ENCODE data around the gene PARP15. TPM values are rescaled to one million over a fixed set of nuclear protein-coding genes. Genes with fewer than 3 reads are reported as not detected.

PARP15 gene
- total RNA-seq, 1 donor from 2014 or later = 0.55 TPM

- H3K36me3 Mint-ChIP-seq (ENCODE audit: insufficient read depth) = no peaks in the 10 kb centered on the region
- no peak overlapping the region for H3K27ac Mint-ChIP-seq
- no peak for DNase-seq (ENCODE audit: low spot score, unreplicated experiment)
These were observed 43.7 kb downstream of the PARP15 start for GRCh38 chr3:122621112-122621511.

GRCh38 chr3:122623031-122623829, 45.8 kb downstream of the PARP15 start:
- no peak for TF ChIP-seq CTCF (IDR thresholded peaks at IDR 0.05; ENCODE audit: unreplicated experiment)
- no peak for DNase-seq (ENCODE audit: low spot score, unreplicated experiment)
- no peaks in the 10 kb centered on the region for H3K36me3 Mint-ChIP-seq (ENCODE audit: insufficient read depth)
- H3K4me3 Mint-ChIP-seq (ENCODE audit: low read depth) = no peak overlapping the region
- peaks cover 3% of the 10 kb centered on the region for H3K4me1 Mint-ChIP-seq (ENCODE audit: low read depth)
- H3K9me3 Mint-ChIP-seq (ENCODE audit: low read depth) = no peaks in the 10 kb centered on the region
- peaks cover 8% of the 10 kb centered on the region for H3K27me3 Mint-ChIP-seq
- H3K27ac Mint-ChIP-seq = no peak overlapping the region

More at GRCh38 chr3:122621112-122621511, 43.7 kb downstream of the PARP15 start:
- H3K4me1 Mint-ChIP-seq (ENCODE audit: low read depth) = no peaks in the 10 kb centered on the region
- TF ChIP-seq CTCF (IDR thresholded peaks at IDR 0.05; ENCODE audit: unreplicated experiment) = no peak
- H3K4me3 Mint-ChIP-seq (ENCODE audit: low read depth) = no peak overlapping the region
- H3K9me3 Mint-ChIP-seq (ENCODE audit: low read depth) = no peaks in the 10 kb centered on the region
- H3K27me3 Mint-ChIP-seq = peaks cover 8% of the 10 kb centered on the region

- no peak overlapping the region for H3K4me3 Mint-ChIP-seq (ENCODE audit: low read depth)
- H3K36me3 Mint-ChIP-seq (ENCODE audit: insufficient read depth) = no peaks in the 10 kb centered on the region
- H3K9me3 Mint-ChIP-seq (ENCODE audit: low read depth) = no peaks in the 10 kb centered on the region
- H3K4me1 Mint-ChIP-seq (ENCODE audit: low read depth) = peaks cover 3% of the 10 kb centered on the region
- no peak for DNase-seq (ENCODE audit: low spot score, unreplicated experiment)
- H3K27ac Mint-ChIP-seq = no peak overlapping the region
- no peak for TF ChIP-seq CTCF (IDR thresholded peaks at IDR 0.05; ENCODE audit: unreplicated experiment)
- H3K27me3 Mint-ChIP-seq = peaks cover 4% of the 10 kb centered on the region
These were observed 49.2 kb downstream of the PARP15 start for GRCh38 chr3:122626515-122627180.

- DNase-seq (ENCODE audit: low spot score, unreplicated experiment) = no peak
- H3K27me3 Mint-ChIP-seq = peaks cover 4% of the 10 kb centered on the region
- no peaks in the 10 kb centered on the region for H3K9me3 Mint-ChIP-seq (ENCODE audit: low read depth)
- no peaks in the 10 kb centered on the region for H3K36me3 Mint-ChIP-seq (ENCODE audit: insufficient read depth)
- no peak overlapping the region for H3K27ac Mint-ChIP-seq
- TF ChIP-seq CTCF (IDR thresholded peaks at IDR 0.05; ENCODE audit: unreplicated experiment) = no peak
- peaks cover 3% of the 10 kb centered on the region for H3K4me1 Mint-ChIP-seq (ENCODE audit: low read depth)
- H3K4me3 Mint-ChIP-seq (ENCODE audit: low read depth) = no peak overlapping the region
These were observed 49.9 kb downstream of the PARP15 start for GRCh38 chr3:122627301-122627700.

- Mint-ChIP-seq H3K9me3 (ENCODE audit: low read depth) (no peaks in the 10 kb centered on the region), H3K27me3 (no peaks in the 10 kb centered on the region), H3K4me1 (ENCODE audit: low read depth) (peaks cover 3% of the 10 kb centered on the region), H3K4me3 (ENCODE audit: low read depth) (no peak overlapping the region), H3K36me3 (ENCODE audit: insufficient read depth) (no peaks in the 10 kb centered on the region), H3K27ac (no peak overlapping the region)
- TF ChIP-seq CTCF (IDR thresholded peaks at IDR 0.05; ENCODE audit: unreplicated experiment) = no peak
- DNase-seq (ENCODE audit: low spot score, unreplicated experiment) = no peak
These were observed 51.1 kb downstream of the PARP15 start for GRCh38 chr3:122628567-122628966.

Measured in progenitor cell of endocrine pancreas (in vitro differentiated cells).